ENCODE measurements around the gene SSX4.
"Not testable (repeated sequence)": the region's sequence is repeated elsewhere in the genome, so short reads cannot be mapped to it uniquely, and the experiment has no call there.

The SSX4 gene, protein sequence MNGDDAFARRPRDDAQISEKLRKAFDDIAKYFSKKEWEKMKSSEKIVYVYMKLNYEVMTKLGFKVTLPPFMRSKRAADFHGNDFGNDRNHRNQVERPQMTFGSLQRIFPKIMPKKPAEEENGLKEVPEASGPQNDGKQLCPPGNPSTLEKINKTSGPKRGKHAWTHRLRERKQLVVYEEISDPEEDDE
- long read RNA-seq, donor 1, result 0 reads
- long read RNA-seq, donor 2, result 0 reads
- long read RNA-seq, donor 3, result 0 reads
- long read RNA-seq, donor 4, result 0 reads
- long read RNA-seq, donor 5, result 0 reads
- long read RNA-seq, donor 6, result 0 reads
- long read RNA-seq, donor 7, result 0 reads
- long read RNA-seq, donor 8, result 0 reads

DNA sequence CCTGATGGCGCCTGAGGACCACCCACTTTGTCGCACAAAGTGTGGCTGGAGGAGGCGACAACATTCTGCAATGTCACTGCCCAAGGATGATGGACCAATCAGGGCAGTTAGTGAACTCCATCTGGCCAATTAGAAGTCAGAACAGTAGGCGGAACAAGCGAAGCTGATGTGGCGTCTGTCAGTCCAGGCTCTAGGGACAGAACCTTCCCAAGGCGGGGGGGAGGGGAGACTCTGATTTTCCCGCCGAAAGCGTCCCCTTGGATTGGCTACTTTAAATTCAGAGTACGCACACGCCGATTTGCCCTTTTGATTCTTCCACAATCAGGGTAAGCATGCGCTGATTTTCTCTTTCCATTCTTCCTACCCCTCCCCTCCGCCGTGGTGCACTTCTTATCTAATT lies at the start of gene SSX4:
Gene SSX4, plus strand, starts transcription at position 301 of the 400 bp plus-strand sequence. CDS start 515 bp downstream, outside the sequence.
- not testable (repeated sequence) for DNase-seq

DNA sequence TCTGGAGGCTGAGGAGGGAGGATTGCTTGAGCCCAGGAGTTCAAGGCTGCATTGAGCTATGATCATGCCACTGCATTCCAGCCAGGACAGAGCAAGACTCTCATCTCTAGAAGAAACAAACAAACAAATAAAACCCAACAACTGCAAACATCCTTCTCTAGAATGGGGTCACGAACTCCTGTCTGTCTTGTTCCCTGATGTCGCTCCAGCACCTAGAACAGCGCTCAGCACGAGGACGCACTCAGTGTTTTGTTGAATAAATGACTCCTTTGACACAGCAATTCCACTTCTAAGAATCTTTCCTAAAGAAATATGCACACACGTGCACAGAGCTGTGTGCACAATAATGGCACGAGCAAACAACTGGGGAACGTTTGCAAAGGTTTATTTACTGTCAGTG lies 37.3 kb upstream of the SSX4 start:
- DNase-seq, result not testable (repeated sequence)

DNA sequence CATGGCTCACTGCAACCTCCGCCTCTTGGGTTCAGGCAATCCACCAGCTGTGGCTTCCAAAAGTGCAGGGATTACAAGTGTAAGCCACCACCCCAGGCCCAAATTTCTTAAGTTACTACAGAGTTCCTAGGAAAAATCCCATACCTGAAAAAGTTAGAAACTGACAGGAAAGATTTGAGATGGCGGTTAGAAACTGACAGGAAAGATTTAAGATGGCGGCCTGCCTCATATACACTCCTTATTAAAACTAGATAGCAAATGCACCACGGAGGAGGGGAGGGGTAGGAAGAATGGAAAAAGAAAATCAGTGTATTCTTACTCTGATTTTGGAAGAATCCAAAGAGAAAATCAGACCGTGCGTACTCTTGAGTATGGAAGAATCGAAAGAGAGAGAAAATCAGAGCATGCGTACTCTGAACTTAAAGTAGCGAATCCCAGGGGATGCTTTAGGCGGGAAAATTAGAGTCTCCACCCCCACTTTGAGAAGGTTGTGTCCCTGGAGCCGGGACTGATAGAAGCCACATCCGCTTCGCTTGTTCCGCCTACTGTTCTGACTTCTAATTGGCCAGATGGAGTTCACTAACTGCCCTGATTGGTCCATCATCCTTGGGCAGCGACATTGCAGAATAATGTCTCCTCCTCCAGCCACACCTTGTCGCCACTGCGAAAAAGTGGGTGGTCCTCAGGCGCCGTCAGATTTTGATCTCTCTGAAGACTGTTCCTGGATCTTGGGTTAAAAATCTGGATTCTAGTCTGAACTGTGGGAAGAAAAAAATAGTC lies 26.8 kb upstream of the SSX4 start, which contains the start of gene SSX3:
Gene SSX3, minus strand, starts transcription at position 389 of the 780 bp plus-strand sequence. CDS start 1,454 bp downstream, outside the sequence.
- DNase-seq, result not testable (repeated sequence)

DNA sequence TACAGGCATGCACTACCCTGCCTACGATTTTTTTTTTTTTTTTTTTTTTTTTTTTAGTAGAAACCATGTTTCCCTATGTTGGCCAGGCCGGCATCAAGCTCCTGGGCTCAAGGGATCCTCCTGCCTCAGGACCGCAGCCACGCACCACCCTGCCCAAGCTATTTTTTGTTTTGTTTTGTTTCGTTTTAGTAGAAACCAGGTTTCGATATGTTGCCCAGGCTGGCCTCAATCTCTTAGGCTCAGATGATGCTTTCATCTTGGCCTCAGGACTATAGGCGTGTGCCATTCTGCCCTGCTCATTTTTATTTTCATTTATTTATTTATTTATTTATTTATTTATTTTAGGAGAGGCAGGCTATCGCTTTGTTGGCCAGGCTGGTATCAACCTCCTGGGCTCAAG lies 25.7 kb upstream of the SSX4 start:
- no peak for DNase-seq

DNA sequence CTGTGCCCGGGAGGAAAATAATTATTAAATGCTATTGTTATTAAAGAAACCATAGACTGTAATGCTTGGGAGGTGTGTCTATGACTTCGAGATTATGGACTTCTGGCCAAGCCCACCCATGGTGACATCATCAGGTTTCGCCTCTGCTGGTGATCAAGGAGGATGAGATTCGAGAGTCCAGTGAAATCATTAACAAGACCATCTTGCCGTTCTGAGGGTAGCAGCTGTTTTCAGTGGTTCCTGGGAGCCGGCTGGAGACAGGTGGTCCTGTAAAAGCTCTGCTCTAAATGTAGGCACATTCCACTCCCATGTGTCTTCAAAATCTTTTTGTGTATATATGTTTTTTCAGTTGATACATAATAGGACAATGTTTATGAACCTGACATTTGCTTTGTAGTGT lies 24.1 kb upstream of the SSX4 start:
- DNase-seq, result not testable (repeated sequence)

DNA sequence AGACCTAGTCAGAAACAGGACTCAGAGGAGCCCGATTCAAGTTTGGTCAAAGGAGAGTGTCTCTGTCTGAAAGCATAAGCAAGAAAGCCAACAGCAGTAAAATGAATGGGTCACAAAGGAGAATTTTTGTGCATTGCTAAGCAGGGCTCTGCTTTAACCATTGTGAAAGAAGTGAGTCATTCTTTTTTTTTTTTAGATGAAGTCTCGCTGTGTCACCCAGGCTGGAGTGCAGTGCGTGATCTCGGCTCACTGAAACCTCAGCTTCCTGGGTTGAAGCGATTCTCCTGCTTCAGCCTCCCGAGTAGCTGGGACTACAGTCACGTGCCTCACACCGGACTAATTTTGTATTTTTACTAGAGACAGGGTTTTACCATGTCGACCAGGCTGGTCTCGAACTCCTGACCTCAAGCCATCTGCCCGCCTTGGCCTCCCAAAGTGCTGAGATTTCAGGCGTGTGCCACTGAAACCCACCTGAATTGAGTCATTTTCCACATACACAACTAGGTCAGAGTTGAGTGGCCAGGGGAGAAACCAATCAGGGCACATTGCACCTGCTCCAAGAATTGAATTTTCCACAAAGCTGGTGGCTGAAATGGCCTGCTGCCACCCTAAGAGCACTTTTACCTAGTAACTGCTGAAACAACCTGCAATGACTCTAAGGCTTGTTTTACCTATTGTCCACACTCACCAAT lies 15.5 kb upstream of the SSX4 start:
- DNase-seq, result not testable (repeated sequence)

DNA sequence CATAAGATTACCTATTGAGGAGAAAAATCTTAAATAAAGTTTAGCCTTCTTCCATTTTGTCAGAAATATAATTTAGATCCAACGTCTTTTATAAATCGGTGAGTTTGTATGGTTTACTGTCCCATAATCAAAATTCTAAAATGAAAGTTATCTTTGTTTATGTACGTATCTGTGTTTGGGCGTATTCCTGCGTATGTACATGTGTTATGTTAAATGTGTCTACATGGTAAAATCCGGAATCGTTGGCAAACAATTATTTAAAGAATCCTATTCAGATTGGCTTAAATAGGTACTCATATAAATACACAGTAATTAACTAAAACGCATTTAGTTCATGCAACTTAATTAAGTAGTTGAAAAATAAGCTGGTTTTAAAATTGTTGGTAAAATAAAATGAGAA lies 12.9 kb upstream of the SSX4 start:
- not testable (repeated sequence) for DNase-seq

DNA sequence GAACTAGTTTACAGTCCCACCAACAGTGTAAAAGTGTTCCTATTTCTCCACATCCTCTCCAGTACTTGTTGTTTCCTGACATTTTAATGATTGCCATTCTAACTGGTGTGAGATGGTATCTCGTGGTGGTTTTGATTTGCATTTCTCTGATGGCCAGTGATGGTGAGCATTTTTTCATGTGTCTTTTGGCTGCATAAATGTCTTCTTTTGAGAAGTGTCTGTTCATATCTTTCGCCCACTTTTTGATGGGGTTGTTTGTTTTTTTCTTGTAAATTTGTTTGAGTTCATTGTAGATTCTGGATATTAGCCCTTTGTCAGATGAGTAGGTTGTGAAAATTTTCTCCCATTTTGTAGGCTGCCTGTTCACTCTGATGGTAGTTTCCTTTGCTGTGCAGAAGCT lies 13.6 kb downstream of the SSX4 start:
- DNase-seq, result not testable (repeated sequence)

DNA sequence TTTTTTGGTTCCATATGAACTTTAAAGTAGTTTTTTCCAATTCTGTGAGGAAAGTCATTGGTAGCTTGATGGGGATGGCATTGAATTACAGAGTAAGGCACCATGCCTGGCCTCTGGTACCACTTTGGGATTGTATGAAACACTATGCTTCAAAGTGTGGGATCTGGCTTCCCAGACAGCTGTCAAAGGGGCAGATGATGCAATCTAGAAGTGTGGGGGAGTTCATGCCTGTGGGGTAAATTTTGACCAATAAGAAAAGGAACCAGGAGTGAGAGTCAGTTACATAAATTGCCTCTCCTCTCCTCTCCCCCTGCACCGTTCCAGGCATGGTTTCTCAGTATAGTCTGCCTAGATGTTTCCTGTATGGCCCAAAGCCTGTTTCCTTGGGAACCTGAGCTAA lies 14.5 kb downstream of the SSX4 start:
- DNase-seq, result not testable (repeated sequence)

DNA sequence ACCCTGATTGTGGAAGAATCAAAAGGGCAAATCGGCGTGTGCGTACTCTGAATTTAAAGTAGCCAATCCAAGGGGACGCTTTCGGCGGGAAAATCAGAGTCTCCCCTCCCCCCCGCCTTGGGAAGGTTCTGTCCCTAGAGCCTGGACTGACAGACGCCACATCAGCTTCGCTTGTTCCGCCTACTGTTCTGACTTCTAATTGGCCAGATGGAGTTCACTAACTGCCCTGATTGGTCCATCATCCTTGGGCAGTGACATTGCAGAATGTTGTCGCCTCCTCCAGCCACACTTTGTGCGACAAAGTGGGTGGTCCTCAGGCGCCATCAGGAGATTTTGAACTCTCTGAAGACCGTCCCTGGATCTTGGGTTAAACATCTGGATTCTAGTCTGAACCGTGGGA lies 28.5 kb downstream of the SSX4 start, which contains the start of gene SSX4B:
Gene SSX4B, minus strand, starts transcription at position 101 of the 400 bp plus-strand sequence. CDS start 588 bp downstream, outside the sequence.
- DNase-seq, result not testable (repeated sequence)

DNA sequence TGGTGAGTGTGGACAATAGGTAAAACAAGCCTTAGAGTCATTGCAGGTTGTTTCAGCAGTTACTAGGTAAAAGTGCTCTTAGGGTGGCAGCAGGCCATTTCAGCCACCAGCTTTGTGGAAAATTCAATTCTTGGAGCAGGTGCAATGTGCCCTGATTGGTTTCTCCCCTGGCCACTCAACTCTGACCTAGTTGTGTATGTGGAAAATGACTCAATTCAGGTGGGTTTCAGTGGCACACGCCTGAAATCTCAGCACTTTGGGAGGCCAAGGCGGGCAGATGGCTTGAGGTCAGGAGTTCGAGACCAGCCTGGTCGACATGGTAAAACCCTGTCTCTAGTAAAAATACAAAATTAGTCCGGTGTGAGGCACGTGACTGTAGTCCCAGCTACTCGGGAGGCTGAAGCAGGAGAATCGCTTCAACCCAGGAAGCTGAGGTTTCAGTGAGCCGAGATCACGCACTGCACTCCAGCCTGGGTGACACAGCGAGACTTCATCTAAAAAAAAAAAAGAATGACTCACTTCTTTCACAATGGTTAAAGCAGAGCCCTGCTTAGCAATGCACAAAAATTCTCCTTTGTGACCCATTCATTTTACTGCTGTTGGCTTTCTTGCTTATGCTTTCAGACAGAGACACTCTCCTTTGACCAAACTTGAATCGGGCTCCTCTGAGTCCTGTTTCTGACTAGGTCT lies 43.8 kb downstream of the SSX4 start:
- DNase-seq, result not testable (repeated sequence)

DNA sequence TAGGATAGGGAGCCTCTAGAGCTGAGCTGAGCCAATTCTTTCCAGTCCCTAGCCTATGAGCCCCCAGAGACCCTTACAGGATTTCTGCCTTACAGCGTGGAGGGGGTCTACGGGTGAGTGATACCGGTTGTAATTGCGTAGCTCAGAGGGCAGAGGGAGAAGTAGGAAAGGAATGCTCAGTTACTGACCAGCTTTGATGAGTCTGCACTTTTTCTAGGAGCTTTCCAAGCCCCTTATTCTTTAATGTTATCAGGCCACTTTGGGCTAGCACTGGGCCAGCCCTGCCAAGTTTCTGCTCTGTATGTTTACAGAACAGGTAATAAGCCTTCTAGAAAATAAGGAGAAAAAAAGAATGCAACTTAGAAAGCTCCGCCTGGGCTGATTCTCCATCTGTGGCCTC lies 46.3 kb downstream of the SSX4 start:
- not testable (repeated sequence) for DNase-seq

DNA sequence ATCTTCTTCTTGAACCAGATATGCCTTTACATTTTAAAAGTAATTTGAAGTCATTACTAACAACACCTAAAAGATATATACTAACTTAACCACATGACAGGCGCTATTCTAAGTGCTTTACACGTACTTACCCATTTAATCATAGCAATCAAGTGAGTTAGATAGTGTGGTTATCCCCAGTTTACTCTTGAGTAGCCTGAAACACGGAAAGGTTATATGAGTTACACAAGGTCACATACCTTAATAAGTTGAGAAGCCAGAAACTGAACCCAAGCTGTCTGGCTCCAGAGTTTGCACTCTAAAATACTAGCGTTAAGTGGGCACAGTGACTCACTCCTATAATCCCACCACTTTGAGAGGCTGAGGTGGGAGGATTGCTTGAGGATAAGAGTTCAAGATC lies 46.8 kb downstream of the SSX4 start:
- not testable (repeated sequence) for DNase-seq

DNA sequence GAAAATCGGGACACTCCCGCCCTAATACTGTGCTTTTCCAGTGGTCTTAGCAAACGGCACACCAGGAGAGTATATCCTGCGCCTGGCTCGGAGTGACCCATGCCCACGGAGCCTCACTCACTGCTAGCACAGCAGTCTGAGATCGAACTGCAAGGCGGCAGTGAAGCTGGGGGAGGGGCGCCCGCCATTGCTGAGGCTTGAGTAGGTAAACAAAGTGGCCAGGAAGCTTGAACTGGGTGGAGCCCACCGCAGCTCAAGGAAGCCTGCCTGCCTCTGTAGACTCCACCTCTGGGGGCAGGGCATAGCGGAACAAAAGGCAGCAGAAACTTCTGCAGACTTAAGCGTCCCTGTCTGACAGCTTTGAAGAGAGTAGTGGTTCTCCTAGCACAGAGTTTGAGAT lies 50.4 kb downstream of the SSX4 start:
- DNase-seq, result not testable (repeated sequence)

Data from right kidney (tissue), 9 donors.